Sigmoid colon (tissue), 7 donors: ENCODE measurements around the gene AATK. TPM values are rescaled to one million over a fixed set of nuclear protein-coding genes. Genes with fewer than 3 reads are reported as not detected.

Experiments used
- DNase-seq: peaks from one replicate; pipeline ENCODE4 v3.0.0-alpha.2; 2019
- H3K27ac ChIP-seq, 4 donors: fragments of 200-600 bp; sonication (generic); one replicate each; pipeline ENCODE4 v1.5.1; 2016 to 2019; ENCODE audit warnings: mild to moderate bottlenecking in 1 of 4
- H3K27me3 ChIP-seq, 3 donors: fragments of 200-600 bp; sonication (generic); one replicate each; pipeline ENCODE4 v1.5.1; 2019; ENCODE audit warnings: mild to moderate bottlenecking in 1 of 3
- H3K36me3 ChIP-seq, 4 donors: fragments of 200-600 bp; sonication (generic); one replicate each; pipeline ENCODE4 v1.5.1; 2016 to 2019
- H3K4me1 ChIP-seq, 4 donors: fragments of 200-600 bp; sonication (generic); one replicate each; pipeline ENCODE4 v1.5.1; 2017 to 2019
- H3K4me3 ChIP-seq, 4 donors: fragments of 200-600 bp; sonication (generic); one replicate each; pipeline ENCODE4 v1.5.1; 2017 to 2019; ENCODE audit warnings: mild to moderate bottlenecking in 2 of 4, moderate library complexity in 1 of 4
- H3K9me3 ChIP-seq, 4 donors: fragments of 200-600 bp in 3 of 4; sonication (generic) in 3 of 4; one replicate each; pipeline versions ENCODE4 v1.5.1 to v1.6.1; 2013 to 2019
- CTCF ChIP-seq, 4 experiments: fragments of 450-650 bp in 3 of 4; fragments of 200-600 bp in 1 of 4; IDR thresholded peaks; one replicate each; pipeline ENCODE4 v1.5.1; 2016 to 2019; ENCODE audit warnings: antibody characterized with exemption in 4 of 4, mild to moderate bottlenecking in 3 of 4, moderate library complexity in 2 of 4
- EP300 ChIP-seq, 4 donors: sonication (generic); formaldehyde crosslinking; IDR thresholded peaks; one replicate each; pipeline ENCODE4 v1.6.1; 2017; ENCODE audit warnings: antibody characterized with exemption in 4 of 4
- POLR2A ChIP-seq, 2 donors: fragments of 450-650 bp; IDR thresholded peaks; one replicate each; pipeline ENCODE4 v1.6.1; 2016; ENCODE audit warnings: antibody characterized with exemption in 2 of 2, mild to moderate bottlenecking in 2 of 2, moderate library complexity in 2 of 2
- POLR2AphosphoS5 ChIP-seq, 4 donors: sonication (generic); formaldehyde crosslinking; IDR thresholded peaks; one replicate each; pipeline ENCODE4 v1.6.1; 2017; ENCODE audit warnings: antibody characterized with exemption in 4 of 4
- WGBS, 2 donors: extraction: QIAGEN DNeasy Blood & Tissue Kit; methylation state at CpG; one replicate each; pipeline ENCODE4 v1.1.7; 2013; 5-methylcytosine and 5-hydroxymethylcytosine counted together
- intact Hi-C: fragments of 100-400 bp; cut with DNase I; formaldehyde crosslinking; loops from one replicate; pipeline ENCODE4 v1.15.1; 2023
- polyA plus RNA-seq, 3 donors: library from polyadenylated mRNA; stranded (reverse); fragments of 200-250 nt; gene quantifications; one replicate each; pipeline ENCODE4 v1.2.3, GENCODE V29; 2013
- total RNA-seq, 4 donors: library from RNA; depleted of rRNA; stranded (reverse); fragments of >200 nt; gene quantifications; one replicate each; pipeline ENCODE4 v1.1.0, GENCODE V29; 2016
- donor health status: healthy with polysubstance abuse.
- donor health status: Bipolar disorder and iron deficiency.
- donor health status: healthy.

The AATK gene
- total and polyA plus RNA-seq, 7 donors: 0.16 to 9.6 (median 4.2) TPM

- no peaks in the 10 kb centered on the region for H3K27me3 ChIP-seq
- TF ChIP-seq EP300 (IDR thresholded peaks at IDR 0.05) (no peak), CTCF (IDR thresholded peaks at IDR 0.05) (no peak), POLR2A (IDR thresholded peaks at IDR 0.05) (no peak)
- peaks cover 17 to 53% (median 39%) of the 10 kb centered on the region in 4 donors for H3K36me3 ChIP-seq
- no peak overlapping the region for H3K4me3 ChIP-seq
- peak overlapping the region in 1 of 4 donors; percentile 31 for H3K27ac ChIP-seq
- intact Hi-C loops: no loop called here
- no peaks in the 10 kb centered on the region for H3K9me3 ChIP-seq
- no peak for DNase-seq
- 87 to 89% methylated on average over 26 of the region's 26 CpGs for WGBS, 2 donors
- peaks cover 0 to 51% (median 36%) of the 10 kb centered on the region in 4 donors for H3K4me1 ChIP-seq
Measured at GRCh38 chr17:81084680-81085419, 81.2 kb downstream of the AATK start.

GRCh38 chr17:81083125-81083765, 82.8 kb downstream of the AATK start:
- peak overlapping the region; percentile 46 to 82 (median 70) for H3K27ac ChIP-seq
- no peak for TF ChIP-seq POLR2AphosphoS5 (IDR thresholded peaks at IDR 0.05)
- TF ChIP-seq POLR2A (IDR thresholded peaks at IDR 0.05): no peak
- TF ChIP-seq CTCF (IDR thresholded peaks at IDR 0.05): no peak
- no peak for TF ChIP-seq EP300 (IDR thresholded peaks at IDR 0.05)
- no peak for DNase-seq
- WGBS, 2 donors: 77 to 89% methylated on average over 27 of the region's 27 CpGs
- peaks cover 0 to 61% (median 37%) of the 10 kb centered on the region in 4 donors for H3K4me1 ChIP-seq
- H3K36me3 ChIP-seq: peaks cover 13 to 37% (median 31%) of the 10 kb centered on the region in 4 donors
- intact Hi-C loops: no loop called here
- H3K27me3 ChIP-seq: no peaks in the 10 kb centered on the region
- no peaks in the 10 kb centered on the region for H3K9me3 ChIP-seq
- H3K4me3 ChIP-seq: no peak overlapping the region

- intact Hi-C loops: no loop called here
- H3K4me3 ChIP-seq: no peak overlapping the region
- H3K27me3 ChIP-seq: no peaks in the 10 kb centered on the region
- peaks cover 0 to 61% (median 37%) of the 10 kb centered on the region in 4 donors for H3K4me1 ChIP-seq
- H3K9me3 ChIP-seq: no peaks in the 10 kb centered on the region
- no peak for DNase-seq
- TF ChIP-seq POLR2AphosphoS5 (IDR thresholded peaks at IDR 0.05) (no peak), POLR2A (IDR thresholded peaks at IDR 0.05) (no peak), CTCF (IDR thresholded peaks at IDR 0.05) (no peak), EP300 (IDR thresholded peaks at IDR 0.05) (no peak)
- H3K27ac ChIP-seq: peak overlapping the region; percentile 46 to 82 (median 70)
- H3K36me3 ChIP-seq: peaks cover 12 to 29% (median 25%) of the 10 kb centered on the region in 4 donors
- 93 to 94% methylated on average over 33 of the region's 33 CpGs for WGBS, 2 donors
Measured at GRCh38 chr17:81082177-81083073, 83.6 kb downstream of the AATK start.

GRCh38 chr17:81081222-81082176, 84.5 kb downstream of the AATK start:
- intact Hi-C loops: no loop called here
- WGBS, 2 donors: 88 to 91% methylated on average over 33 of the region's 33 CpGs
- no peaks in the 10 kb centered on the region for H3K27me3 ChIP-seq
- H3K9me3 ChIP-seq: no peaks in the 10 kb centered on the region
- H3K27ac ChIP-seq: peak overlapping the region in 3 of 4 donors; percentile 69 to 82 (median 71)
- peaks cover 12 to 27% (median 19%) of the 10 kb centered on the region in 4 donors for H3K36me3 ChIP-seq
- H3K4me3 ChIP-seq: no peak overlapping the region
- no peak for DNase-seq
- TF ChIP-seq CTCF (IDR thresholded peaks at IDR 0.05): no peak
- TF ChIP-seq EP300 (IDR thresholded peaks at IDR 0.05): no peak
- TF ChIP-seq POLR2A (IDR thresholded peaks at IDR 0.05): no peak
- no peak for TF ChIP-seq POLR2AphosphoS5 (IDR thresholded peaks at IDR 0.05)
- H3K4me1 ChIP-seq: peaks cover 0 to 61% (median 37%) of the 10 kb centered on the region in 4 donors
